GM12878 (cell line): Measurements from ENCODE around the gene AGAP1. TPM values are rescaled to one million over a fixed set of nuclear protein-coding genes. Genes with fewer than 3 reads are reported as not detected.

ENCODE experiments used
- ATAC-seq: fragments of 200-7000 bp; cut with Tn5 transposase; 3 replicates; pipeline ENCODE4 v1.9.1; 2020; ENCODE audit warnings: mild to moderate bottlenecking, moderate library complexity
- BruUV-seq: library from RNA; stranded (reverse); fragments of 400-500 nt; replicated peaks from 2 replicates; lab custom pipeline; 2021; lab: Mats Ljungman, UMichigan
- CTCF ChIA-PET: fragments of 300-600 bp; sonication (Branson Sonifier 250); formaldehyde crosslinking; extraction: SDS; loops from one replicate; lab custom pipeline; 2021; ENCODE audit warnings: inconsistent platforms; lab: Yijun Ruan, JAX
- POLR2A ChIA-PET: fragments of 350-600 bp; formaldehyde crosslinking; extraction: SDS; loops from one replicate; lab custom pipeline; 2021; ENCODE audit warnings: inconsistent platforms; lab: Charles Lee
- RAD21 ChIA-PET: fragments of 300-600 bp; sonication (Branson Sonifier 250); formaldehyde crosslinking; loops from one replicate; lab custom pipeline; 2023; ENCODE audit warnings: antibody characterized with exemption; ENCODE audit not compliant: unreplicated experiment; lab: Charles Lee
- SMC1A ChIA-PET: fragments of 300-600 bp; sonication (Branson Sonifier 250); formaldehyde crosslinking; loops from one replicate; lab custom pipeline; 2023; ENCODE audit not compliant: unreplicated experiment, uncharacterized antibody; lab: Charles Lee
- DNase-seq: peaks from one replicate; pipeline ENCODE4 v3.0.0-alpha.2; 2011; ENCODE audit warnings: low read depth, low spot score
- FAIRE-seq: peaks from 3 replicates; lab custom pipeline; 2011; peaks lifted over from hg19 to GRCh38; lab: Jason Lieb, UNC
- H2AFZ ChIP-seq: 2 replicates; pipeline ENCODE4 v1.6.0; 2011; ENCODE audit warnings: low read depth, low read length, control low read depth; ENCODE audit not compliant: control insufficient read depth
- H3K27ac ChIP-seq: 2 replicates; pipeline ENCODE4 v1.5.1; 2011; ENCODE audit warnings: control low read depth; ENCODE audit not compliant: control insufficient read depth, insufficient read depth
- H3K27me3 ChIP-seq, 2 experiments: replicated peaks in 1 of 2; 2 replicates each; pipeline versions ENCODE4 v1.6.0 to v1.6.1; 2011; ENCODE audit warnings: low read length in 1 of 2; ENCODE audit not compliant: control insufficient read depth in 2 of 2, insufficient read depth in 2 of 2
- H3K36me3 ChIP-seq, 2 experiments: 2 replicates each; pipeline ENCODE4 v1.5.1; 2011; ENCODE audit warnings: low read length in 1 of 2; ENCODE audit not compliant: control insufficient read depth in 2 of 2, insufficient read depth in 2 of 2
- H3K4me1 ChIP-seq: 2 replicates; pipeline ENCODE4 v1.6.1; 2011; ENCODE audit warnings: mild to moderate bottlenecking, low read length, moderate library complexity, mixed read lengths; ENCODE audit not compliant: control insufficient read depth, insufficient read depth
- H3K4me2 ChIP-seq: 2 replicates; pipeline ENCODE4 v1.6.0; 2011; ENCODE audit warnings: control low read depth; ENCODE audit not compliant: control insufficient read depth, insufficient read depth
- H3K4me3 ChIP-seq: fragments of 200-600 bp; sonication (generic); 2 replicates; pipeline ENCODE4 v1.5.1; 2016
- H3K79me2 ChIP-seq: 2 replicates; pipeline ENCODE4 v1.6.0; 2011; ENCODE audit warnings: low read length; ENCODE audit not compliant: control insufficient read depth, insufficient read depth
- H3K9ac ChIP-seq: 2 replicates; pipeline ENCODE4 v1.8.0; 2011; ENCODE audit warnings: low read length, control low read depth, mixed read lengths; ENCODE audit not compliant: control insufficient read depth, insufficient read depth
- H3K9me3 ChIP-seq: replicated peaks from 3 replicates; pipeline ENCODE4 v1.5.1; 2011; ENCODE audit warnings: mild to moderate bottlenecking, low read length; ENCODE audit not compliant: control insufficient read depth, insufficient read depth
- H4K20me1 ChIP-seq: 2 replicates; pipeline ENCODE4 v1.6.0; 2011; ENCODE audit not compliant: control insufficient read depth, insufficient read depth
- ASH2L ChIP-seq: fragments of 300-600, 200-600 bp; sonication (generic); IDR thresholded peaks from 2 replicates; pipeline ENCODE4 v1.6.1; 2017; ENCODE audit warnings: low read depth, mild to moderate bottlenecking, borderline replicate concordance
- ATF2 ChIP-seq: IDR thresholded peaks from 2 replicates; pipeline ENCODE4 v1.6.1; 2012; ENCODE audit warnings: low read length, inconsistent platforms
- CBFB ChIP-seq: IDR thresholded peaks from 2 replicates; pipeline ENCODE4 v1.6.1; 2016; ENCODE audit warnings: antibody characterized with exemption, low read depth
- CHD4 ChIP-seq: fragments of 200-600 bp; sonication (generic); IDR thresholded peaks from 2 replicates; pipeline ENCODE4 v1.6.1; 2016; ENCODE audit warnings: mild to moderate bottlenecking
- CREB1 ChIP-seq: IDR thresholded peaks from 2 replicates; pipeline ENCODE4 v1.6.1; 2012; ENCODE audit warnings: low read depth, mild to moderate bottlenecking, inconsistent platforms
- EP300 ChIP-seq, 2 experiments: fragments of 150-350 bp in 1 of 2; IDR thresholded peaks; 2 replicates each; pipeline ENCODE4 v1.6.1; 2011 to 2012; ENCODE audit warnings: low read depth in 2 of 2, low read length in 2 of 2, borderline replicate concordance in 1 of 2, improper control_type of control experiment in 1 of 2, inconsistent platforms in 1 of 2; ENCODE audit not compliant: control insufficient read depth in 1 of 2
- MTA3 ChIP-seq: IDR thresholded peaks from 2 replicates; pipeline ENCODE4 v1.6.1; 2012; ENCODE audit warnings: low read length, inconsistent platforms, borderline replicate concordance
- NFYA ChIP-seq: IDR thresholded peaks from 2 replicates; pipeline ENCODE4 v1.6.1; 2011; ENCODE audit warnings: low read depth, mild to moderate bottlenecking, low read length, improper control_type of control experiment, borderline replicate concordance
- RAD51 ChIP-seq: fragments of 450-650 bp; IDR thresholded peaks from 2 replicates; pipeline ENCODE4 v1.6.1; 2016; ENCODE audit warnings: moderate library complexity, mild to moderate bottlenecking, inconsistent platforms
- STAT3 ChIP-seq: IDR thresholded peaks from 2 replicates; pipeline ENCODE4 v1.6.1; 2011; ENCODE audit warnings: low read depth, low read length, improper control_type of control experiment
- TBL1XR1 ChIP-seq: IDR thresholded peaks from 2 replicates; pipeline ENCODE4 v1.6.1; 2012; ENCODE audit warnings: low read depth, low read length, improper control_type of control experiment
- ZNF207 ChIP-seq: fragments of 450-650 bp; IDR thresholded peaks from 2 replicates; pipeline ENCODE4 v1.6.1; 2014; ENCODE audit warnings: antibody characterized with exemption, mild to moderate bottlenecking, borderline replicate concordance
- ZNF274 ChIP-seq: IDR thresholded peaks from one replicate; pipeline ENCODE4 v1.8.0; 2011; ENCODE audit not compliant: insufficient read length, insufficient read depth
- WGBS: methylation state at CpG from one replicate; pipeline ENCODE4 v1.1.6; 2016; ENCODE audit warnings: low lambda C conversion rate; ENCODE audit not compliant: insufficient replicate concordance, insufficient coverage; ENCODE audit errors: missing lambda C conversion rate; 5-methylcytosine and 5-hydroxymethylcytosine counted together
- in situ Hi-C: fragments of 300-500 bp; cut with MboI; formaldehyde crosslinking; loops from 9 replicates; pipeline ENCODE4 v1.14.3; 2018; ENCODE audit warnings: mixed read lengths
- intact Hi-C: fragments of 100-400 bp; cut with micrococcal nuclease; formaldehyde crosslinking; loops from one replicate; pipeline ENCODE4 v1.14.2; 2022; ENCODE audit not compliant: unreplicated experiment
- polyA plus RNA-seq, 11 experiments: library from polyadenylated mRNA; depleted of rRNA in 4 of 11; unstranded in 6 of 11; stranded (reverse) in 5 of 11; fragments of >200 nt; fragmentation: Nextera tagmentation in 4 of 11; fragmentation: Illumina TruSeq in 1 of 11; extraction: Ambion mirVana in 4 of 11; extraction: Trizol in 1 of 11; gene quantifications; 1 replicate in 1 of 11; 2 replicates in 10 of 11; pipeline versions ENCODE4 v1.2.1 to v1.2.3, GENCODE V29; 2011 to 2016; ENCODE audit warnings: inconsistent platforms in 2 of 11, missing spikeins in 2 of 11, low read depth in 1 of 11
- total RNA-seq, 4 experiments: library from RNA; depleted of rRNA in 3 of 4; stranded (reverse); fragments of >200 nt in 3 of 4; fragmentation: Illumina TruSeq in 1 of 4; extraction: Trizol in 1 of 4; gene quantifications; 2 replicates each; pipeline versions ENCODE4 v1.2.1 to v1.2.3, GENCODE V29; 2013 to 2021

The AGAP1 gene
- total and polyA plus RNA-seq, 10 of the 15 experiments (the other 5 are each of a cell fraction or from before 2014, with no cell fraction given), result 0.05 to 0.15 (median 0.06) TPM; not detected in 7

- H3K27ac ChIP-seq, result no peak overlapping the region
- H3K4me1 ChIP-seq, result no peaks in the 10 kb centered on the region
- BruUV-seq, result no TSS peak
- intact Hi-C loops, result no loop called here
- H2AFZ ChIP-seq, result no peak overlapping the region
- no peak overlapping the region for H3K9ac ChIP-seq
- ChIA-PET POLR2A (no interaction called here), CTCF (interaction anchor here (1.7 to 2.6 kb wide), 2 partner anchors 155 to 458 kb away, joined by 6 to 29 read pairs; no protein-coding TSS in a partner anchor), SMC1A (no interaction called here), RAD21 (interaction anchor here (1.2 kb wide), 1 partner anchor 456 kb away, joined by 3 read pairs; no protein-coding TSS in a partner anchor)
- no peak for ATAC-seq
- no peak for TF ChIP-seq ZNF207
- no peak for TF ChIP-seq STAT3
- no peaks in the 10 kb centered on the region for H3K36me3 ChIP-seq
- 29% methylated on average over 5 of the region's 5 CpGs for WGBS
- H3K4me3 ChIP-seq, result no peak overlapping the region
- no peaks in the 10 kb centered on the region for H4K20me1 ChIP-seq
- in situ Hi-C loops, result loop anchor here (5.0 kb wide), 2 partner anchors 155 to 1040 kb away; no protein-coding TSS in a partner anchor
- FAIRE-seq, result no peak
- no peaks in the 10 kb centered on the region for H3K79me2 ChIP-seq
- H3K9me3 ChIP-seq, result no peaks in the 10 kb centered on the region
- DNase-seq, result no peak
- no peaks in the 10 kb centered on the region for H3K27me3 ChIP-seq
- H3K4me2 ChIP-seq, result no peak overlapping the region
These were observed 98.1 kb downstream of the AGAP1 start for GRCh38 chr2:235591921-235592320.

- Histone ChIP-seq H2AFZ (no peak overlapping the region), H3K27me3 (no peaks in the 10 kb centered on the region), H3K4me2 (no peak overlapping the region), H3K4me1 (no peaks in the 10 kb centered on the region), H3K36me3 (no peaks in the 10 kb centered on the region), H3K27ac (no peak overlapping the region), H3K4me3 (no peak overlapping the region), H3K79me2 (no peaks in the 10 kb centered on the region), H3K9me3 (no peaks in the 10 kb centered on the region), H3K9ac (no peak overlapping the region), H4K20me1 (no peaks in the 10 kb centered on the region)
- no peak for FAIRE-seq
- TF ChIP-seq ASH2L (no peak), CREB1 (no peak), RAD51 (no peak), ZNF274 (no peak), TBL1XR1 (no peak), NFYA (no peak), MTA3 (no peak), EP300 (IDR thresholded peaks at IDR 0.05; ENCODE audit: borderline replicate concordance in 1 of 2, control insufficient read depth in 1 of 2, low read depth in 2 of 2, low read length in 2 of 2) (no peak), CBFB (no peak), CHD4 (no peak), ATF2 (no peak)
- no peak for DNase-seq
- no TSS peak for BruUV-seq
- in situ Hi-C loops, result loop anchor here (5.0 kb wide), 2 partner anchors 155 to 1040 kb away; no protein-coding TSS in a partner anchor
- CTCF ChIA-PET, result interaction anchor here (1.7 to 2.6 kb wide), 2 partner anchors 154 to 458 kb away, joined by 6 to 29 read pairs; no protein-coding TSS in a partner anchor
- RAD21 ChIA-PET, result interaction anchor here (1.2 kb wide), 1 partner anchor 456 kb away, joined by 3 read pairs; no protein-coding TSS in a partner anchor
- WGBS, result 22% methylated on average over 11 of the region's 11 CpGs
- POLR2A ChIA-PET, result no interaction called here
- ATAC-seq, result no peak
- intact Hi-C loops, result no loop called here
- SMC1A ChIA-PET, result no interaction called here
These were observed 98.6 kb downstream of the AGAP1 start for GRCh38 chr2:235592430-235592829.
